ENCODE data around the gene CAMTA1. TPM values are rescaled to one million over a fixed set of nuclear protein-coding genes. Genes with fewer than 3 reads are reported as not detected.

The CAMTA1 gene
- total RNA-seq, 1 donor from 2014 or later, result 268 TPM

- Histone ChIP-seq H3K36me3 (peaks cover 10% of the 10 kb centered on the region), H3K4me1 (no peaks in the 10 kb centered on the region), H3K27me3 (no peaks in the 10 kb centered on the region), H3K4me3 (no peak overlapping the region), H2AFZ (replicated peaks) (no peak overlapping the region), H3K27ac (no peak overlapping the region), H3K9ac (no peak overlapping the region), H3F3A (ENCODE audit: low read depth) (peaks cover 21% of the 10 kb centered on the region), H3K4me2 (no peak overlapping the region), H3K79me2 (ENCODE audit: low read depth) (peaks cover 33% of the 10 kb centered on the region), H4K20me1 (ENCODE audit: low read depth) (peaks cover 4% of the 10 kb centered on the region), H3K9me3 (ENCODE audit: low read depth) (no peaks in the 10 kb centered on the region)
- H3K27ac Mint-ChIP-seq, result no peak overlapping the region
- no peak for DNase-seq (ENCODE audit: low spot score)
- no peaks in the 10 kb centered on the region for H3K27me3 Mint-ChIP-seq (ENCODE audit: insufficient read depth, low read depth)
- no peak overlapping the region for H3K4me3 Mint-ChIP-seq
- H3K4me1 Mint-ChIP-seq, result peaks cover 6% of the 10 kb centered on the region
- TF ChIP-seq EZH2 (IDR thresholded peaks at IDR 0.05), result no peak
- no peak for TF ChIP-seq CTCF (IDR thresholded peaks at IDR 0.05)
- TF ChIP-seq EZH2phosphoT487 (IDR thresholded peaks at IDR 0.05), result no peak
- H3K36me3 Mint-ChIP-seq, result peaks cover 24% of the 10 kb centered on the region
- H3K9me3 Mint-ChIP-seq, result no peaks in the 10 kb centered on the region
These were observed 992.9 kb downstream of the CAMTA1 start for GRCh38 chr1:7778133-7778628.

GRCh38 chr1:7780976-7781375 lies 995.7 kb downstream of the CAMTA1 start:
- H3K36me3 Mint-ChIP-seq, result peaks cover 34% of the 10 kb centered on the region
- Histone ChIP-seq H3K9ac (no peak overlapping the region), H3F3A (ENCODE audit: low read depth) (peaks cover 33% of the 10 kb centered on the region), H3K79me2 (ENCODE audit: low read depth) (peaks cover 5% of the 10 kb centered on the region), H3K27me3 (peaks cover 11% of the 10 kb centered on the region), H2AFZ (replicated peaks) (no peak overlapping the region), H3K27ac (no peak overlapping the region), H3K4me1 (no peaks in the 10 kb centered on the region), H3K4me3 (no peak overlapping the region), H4K20me1 (ENCODE audit: low read depth) (peaks cover 3% of the 10 kb centered on the region), H3K9me3 (ENCODE audit: low read depth) (peaks cover 4% of the 10 kb centered on the region), H3K36me3 (peaks cover 7% of the 10 kb centered on the region), H3K4me2 (no peak overlapping the region)
- H3K27ac Mint-ChIP-seq, result no peak overlapping the region
- peaks cover 13% of the 10 kb centered on the region for H3K4me1 Mint-ChIP-seq
- no peaks in the 10 kb centered on the region for H3K9me3 Mint-ChIP-seq
- peaks cover 2% of the 10 kb centered on the region for H3K27me3 Mint-ChIP-seq (ENCODE audit: insufficient read depth, low read depth)
- no peak for DNase-seq (ENCODE audit: low spot score)
- TF ChIP-seq EZH2phosphoT487 (IDR thresholded peaks at IDR 0.05), result no peak
- no peak for TF ChIP-seq CTCF (IDR thresholded peaks at IDR 0.05)
- no peak for TF ChIP-seq EZH2 (IDR thresholded peaks at IDR 0.05)
- no peak overlapping the region for H3K4me3 Mint-ChIP-seq

GRCh38 chr1:7781501-7781900 lies 996.2 kb downstream of the CAMTA1 start:
- DNase-seq (ENCODE audit: low spot score), result no peak
- TF ChIP-seq CTCF (IDR thresholded peaks at IDR 0.05) (no peak), EZH2phosphoT487 (IDR thresholded peaks at IDR 0.05) (no peak), EZH2 (IDR thresholded peaks at IDR 0.05) (no peak)
- Mint-ChIP-seq H3K36me3 (peaks cover 34% of the 10 kb centered on the region), H3K27ac (no peak overlapping the region), H3K4me1 (peaks cover 13% of the 10 kb centered on the region), H3K4me3 (no peak overlapping the region), H3K9me3 (no peaks in the 10 kb centered on the region), H3K27me3 (ENCODE audit: insufficient read depth, low read depth) (peaks cover 2% of the 10 kb centered on the region)
- peaks cover 11% of the 10 kb centered on the region for H3K27me3 ChIP-seq
- no peak overlapping the region for H2AFZ ChIP-seq (replicated peaks)
- H3K9me3 ChIP-seq (ENCODE audit: low read depth), result peaks cover 4% of the 10 kb centered on the region
- no peak overlapping the region for H3K4me2 ChIP-seq
- H3K4me1 ChIP-seq, result no peaks in the 10 kb centered on the region
- H3K4me3 ChIP-seq, result no peak overlapping the region
- H3F3A ChIP-seq (ENCODE audit: low read depth), result peaks cover 33% of the 10 kb centered on the region
- no peak overlapping the region for H3K27ac ChIP-seq
- H4K20me1 ChIP-seq (ENCODE audit: low read depth), result peaks cover 3% of the 10 kb centered on the region
- H3K36me3 ChIP-seq, result peaks cover 7% of the 10 kb centered on the region
- peaks cover under 1% of the 10 kb centered on the region for H3K79me2 ChIP-seq (ENCODE audit: low read depth)
- H3K9ac ChIP-seq, result no peak overlapping the region

All from neural progenitor cell (in vitro differentiated cells).